Thoracic aorta (tissue), 2 donors: ENCODE results near the gene IFNA21. TPM values are rescaled to one million over a fixed set of nuclear protein-coding genes. Genes with fewer than 3 reads are reported as not detected.

Source experiments
- ATAC-seq: fragments of 150-250 bp; one replicate; pipeline ENCODE4 v1.8.0; 2017; ENCODE audit warnings: low read depth; ENCODE audit not compliant: insufficient number of reproducible peaks, low FRiP score
- DNase-seq: peaks from one replicate; pipeline ENCODE4 v3.0.0-alpha.2; 2020; ENCODE audit warnings: low spot score
- H3K27ac ChIP-seq, 2 donors: fragments of 200-600 bp; sonication (generic); 1 replicate in 1 of 2; 2 replicates in 1 of 2; pipeline ENCODE4 v1.5.1; 2016; ENCODE audit warnings: mild to moderate bottlenecking in 2 of 2, moderate library complexity in 2 of 2
- H3K27me3 ChIP-seq: fragments of 200-600 bp; sonication (generic); replicated peaks from 2 replicates; pipeline ENCODE4 v1.6.0; 2016; ENCODE audit warnings: mild to moderate bottlenecking; ENCODE audit not compliant: insufficient read depth
- H3K36me3 ChIP-seq: fragments of 200-600 bp; sonication (generic); one replicate; pipeline ENCODE4 v1.5.1; 2016
- H3K4me1 ChIP-seq, 2 donors: fragments of 200-600 bp; sonication (generic); 1 replicate in 1 of 2; 2 replicates in 1 of 2; pipeline versions ENCODE4 v1.5.1 to v1.6.0; 2016; ENCODE audit warnings: low read depth in 2 of 2, mild to moderate bottlenecking in 1 of 2; ENCODE audit not compliant: control insufficient read depth in 1 of 2
- H3K4me3 ChIP-seq: fragments of 200-600 bp; sonication (generic); 2 replicates; pipeline ENCODE4 v1.5.1; 2016; ENCODE audit warnings: mild to moderate bottlenecking
- H3K9me3 ChIP-seq: fragments of 200-600 bp; sonication (generic); 2 replicates; pipeline ENCODE4 v1.5.1; 2016
- CTCF ChIP-seq: fragments of 200-600 bp; sonication (generic); IDR thresholded peaks from one replicate; pipeline ENCODE4 v1.5.1; 2019; ENCODE audit warnings: antibody characterized with exemption
- total RNA-seq, 2 donors: library from RNA; depleted of rRNA; stranded (reverse); fragments of >200 nt; gene quantifications; one replicate each; pipeline versions ENCODE4 v1.1.0 to v1.2.3, GENCODE V29; 2016

Gene IFNA21
- total RNA-seq, 2 donors from 2014 or later = not detected

- Histone ChIP-seq H3K27ac (no peak overlapping the region), H3K27me3 (no peaks in the 10 kb centered on the region), H3K4me3 (no peak overlapping the region), H3K36me3 (no peaks in the 10 kb centered on the region), H3K9me3 (no peaks in the 10 kb centered on the region), H3K4me1 (no peaks in the 10 kb centered on the region)
- ATAC-seq (no peak), DNase-seq (no peak)
- no peak for TF ChIP-seq CTCF
Measured at GRCh38 chr9:21160178-21160577, 6.3 kb downstream of the IFNA21 start.

DNA sequence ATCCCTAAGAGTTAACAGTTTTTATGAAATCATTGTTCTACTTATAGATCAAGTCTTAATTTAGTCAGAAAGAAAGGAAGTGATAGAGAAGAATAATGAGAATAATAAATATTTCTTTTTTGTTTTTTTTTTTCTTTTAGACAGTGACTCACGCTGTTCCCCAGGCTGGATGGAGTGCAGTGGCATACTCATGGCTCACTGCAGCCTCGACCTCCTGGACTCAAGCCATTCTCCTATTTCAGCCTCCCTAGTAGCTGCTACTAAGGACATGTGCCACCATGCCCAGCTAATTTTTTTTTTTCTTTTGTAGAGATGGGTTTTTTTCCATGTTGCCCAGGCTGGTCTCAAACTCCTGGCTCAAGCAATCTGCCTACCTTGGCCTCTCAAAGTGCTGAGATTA is 11.0 kb downstream of the IFNA21 start:
- H3K9me3 ChIP-seq = no peaks in the 10 kb centered on the region
- TF ChIP-seq CTCF = no peak
- no peak for ATAC-seq
- no peaks in the 10 kb centered on the region for H3K27me3 ChIP-seq
- no peak overlapping the region for H3K4me3 ChIP-seq
- DNase-seq = no peak
- no peaks in the 10 kb centered on the region for H3K36me3 ChIP-seq
- no peak overlapping the region for H3K27ac ChIP-seq
- peaks cover 3 to 7% of the 10 kb centered on the region in 2 donors for H3K4me1 ChIP-seq

GRCh38 chr9:21154018-21154608 is 12.3 kb downstream of the IFNA21 start:
- ATAC-seq (no peak), DNase-seq (no peak)
- TF ChIP-seq CTCF = no peak
- peaks cover 3 to 7% of the 10 kb centered on the region in 2 donors for H3K4me1 ChIP-seq
- no peak overlapping the region for H3K4me3 ChIP-seq
- H3K9me3 ChIP-seq = no peaks in the 10 kb centered on the region
- no peak overlapping the region for H3K27ac ChIP-seq
- no peaks in the 10 kb centered on the region for H3K27me3 ChIP-seq
- H3K36me3 ChIP-seq = no peaks in the 10 kb centered on the region

DNA sequence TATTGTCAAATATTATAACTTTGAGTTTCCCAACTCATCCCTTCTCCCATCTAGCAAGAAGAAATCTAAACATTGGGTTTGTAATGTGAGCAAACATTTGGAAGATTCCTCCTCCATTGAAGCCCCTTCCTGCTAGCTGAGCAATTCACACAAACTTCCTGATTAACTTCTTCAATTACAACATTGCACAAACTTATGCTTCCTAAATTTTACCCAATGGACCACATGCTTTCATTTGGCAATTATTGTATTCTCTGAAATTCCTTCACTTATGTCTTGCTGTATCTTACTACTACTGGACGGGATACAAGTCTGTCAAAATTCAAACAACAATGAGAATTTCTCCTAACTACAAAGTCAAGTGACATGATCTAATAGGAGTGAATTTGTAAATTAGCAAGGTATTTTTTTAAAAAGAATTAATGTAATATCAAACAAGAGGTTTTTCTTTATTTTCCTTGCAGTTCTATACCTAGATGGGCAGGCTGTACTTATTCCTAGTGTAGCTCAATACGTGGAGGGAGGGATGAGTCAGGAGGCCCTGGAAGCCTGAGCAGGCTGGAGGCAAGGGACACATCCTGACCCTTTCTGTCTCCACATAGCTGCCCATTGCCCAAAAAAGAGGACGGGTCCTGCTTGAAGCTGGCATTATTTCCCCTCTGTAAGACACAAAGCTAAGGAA is 13.0 kb downstream of the IFNA21 start:
- ATAC-seq (no peak), DNase-seq (no peak)
- H3K27ac ChIP-seq = no peak overlapping the region
- H3K4me1 ChIP-seq = peaks cover 3 to 7% of the 10 kb centered on the region in 2 donors
- H3K27me3 ChIP-seq = no peaks in the 10 kb centered on the region
- no peak for TF ChIP-seq CTCF
- peaks cover under 1% of the 10 kb centered on the region for H3K9me3 ChIP-seq
- H3K4me3 ChIP-seq = no peak overlapping the region
- H3K36me3 ChIP-seq = no peaks in the 10 kb centered on the region

DNA sequence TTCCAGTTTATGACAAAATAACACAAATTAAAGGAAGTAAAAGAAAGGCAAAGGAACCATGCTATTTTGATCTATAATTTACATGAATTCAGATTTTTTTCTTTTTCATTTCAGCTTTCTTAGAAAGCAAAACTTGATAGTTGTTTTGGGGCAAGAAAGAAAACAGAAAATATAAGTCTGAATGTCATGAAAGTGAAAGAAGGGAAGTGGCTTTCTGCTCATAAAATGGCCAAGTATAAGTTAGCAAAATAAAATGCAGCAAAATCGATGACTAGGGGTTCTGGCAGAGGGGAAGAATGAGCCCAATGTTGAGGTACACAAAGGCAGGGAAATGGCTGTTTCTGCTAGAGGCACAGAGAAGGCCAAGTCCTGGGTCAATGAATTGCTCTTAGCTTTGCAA is 21.9 kb downstream of the IFNA21 start:
- Histone ChIP-seq H3K4me3 (no peak overlapping the region), H3K27ac (no peak overlapping the region), H3K36me3 (no peaks in the 10 kb centered on the region), H3K27me3 (no peaks in the 10 kb centered on the region), H3K9me3 (peaks cover 3% of the 10 kb centered on the region), H3K4me1 (no peaks in the 10 kb centered on the region)
- TF ChIP-seq CTCF = no peak
- DNase-seq (no peak), ATAC-seq (no peak)
